ENCODE data around the gene LRRC55.

Gene LRRC55

GRCh38 chr11:57150454-57150917 is 31.3 kb upstream of the LRRC55 start:
- no peak for TF ChIP-seq CTCF (IDR thresholded peaks at IDR 0.05; ENCODE audit: low read depth, low read length)

GRCh38 chr11:57152134-57152533 is 29.6 kb upstream of the LRRC55 start:
- no peaks in the 10 kb centered on the region for H3K27me3 ChIP-seq
- H3K4me1 ChIP-seq: peaks cover 17% of the 10 kb centered on the region

More at GRCh38 chr11:57150454-57150917, 31.3 kb upstream of the LRRC55 start:
- peaks cover 14% of the 10 kb centered on the region for H3K4me1 ChIP-seq
- no peaks in the 10 kb centered on the region for H3K36me3 ChIP-seq
- no peaks in the 10 kb centered on the region for H3K9me3 ChIP-seq
- H3K4me3 ChIP-seq (ENCODE audit: low read depth, low read length): no peak overlapping the region
- H3K27me3 ChIP-seq: no peaks in the 10 kb centered on the region
- DNase-seq: no peak

GRCh38 chr11:57153448-57153847 is 28.3 kb upstream of the LRRC55 start:
- H3K4me1 ChIP-seq: peaks cover 17% of the 10 kb centered on the region
- H3K4me3 ChIP-seq (ENCODE audit: low read depth, low read length): no peak overlapping the region
- TF ChIP-seq CTCF (IDR thresholded peaks at IDR 0.05; ENCODE audit: low read depth, low read length): no peak
- no peaks in the 10 kb centered on the region for H3K9me3 ChIP-seq
- DNase-seq: no peak
- no peaks in the 10 kb centered on the region for H3K27me3 ChIP-seq
- no peaks in the 10 kb centered on the region for H3K36me3 ChIP-seq

More at GRCh38 chr11:57152134-57152533, 29.6 kb upstream of the LRRC55 start:
- H3K4me3 ChIP-seq (ENCODE audit: low read depth, low read length): no peak overlapping the region
- H3K36me3 ChIP-seq: no peaks in the 10 kb centered on the region
- no peaks in the 10 kb centered on the region for H3K9me3 ChIP-seq
- no peak for DNase-seq
- TF ChIP-seq CTCF (IDR thresholded peaks at IDR 0.05; ENCODE audit: low read depth, low read length): no peak

- Histone ChIP-seq H3K4me3 (ENCODE audit: low read depth, low read length) (no peak overlapping the region), H3K36me3 (no peaks in the 10 kb centered on the region), H3K4me1 (peaks cover 17% of the 10 kb centered on the region), H3K9me3 (no peaks in the 10 kb centered on the region), H3K27me3 (no peaks in the 10 kb centered on the region)
- no peak for TF ChIP-seq CTCF (IDR thresholded peaks at IDR 0.05; ENCODE audit: low read depth, low read length)
- no peak for DNase-seq
These were observed 27.0 kb upstream of the LRRC55 start for GRCh38 chr11:57154739-57155138.

GRCh38 chr11:57155400-57155799 is 26.4 kb upstream of the LRRC55 start:
- Histone ChIP-seq H3K4me3 (ENCODE audit: low read depth, low read length) (no peak overlapping the region), H3K27me3 (no peaks in the 10 kb centered on the region), H3K36me3 (no peaks in the 10 kb centered on the region), H3K9me3 (no peaks in the 10 kb centered on the region), H3K4me1 (peaks cover 13% of the 10 kb centered on the region)
- no peak for DNase-seq
- no peak for TF ChIP-seq CTCF (IDR thresholded peaks at IDR 0.05; ENCODE audit: low read depth, low read length)

GRCh38 chr11:57155838-57156607 is 25.7 kb upstream of the LRRC55 start:
- H3K9me3 ChIP-seq: no peaks in the 10 kb centered on the region
- no peak for TF ChIP-seq CTCF (IDR thresholded peaks at IDR 0.05; ENCODE audit: low read depth, low read length)

More at GRCh38 chr11:57155838-57156607, 25.7 kb upstream of the LRRC55 start:
- no peaks in the 10 kb centered on the region for H3K27me3 ChIP-seq
- DNase-seq: peak; percentile 59
- H3K36me3 ChIP-seq: no peaks in the 10 kb centered on the region
- H3K4me3 ChIP-seq (ENCODE audit: low read depth, low read length): no peak overlapping the region
- peaks cover 7% of the 10 kb centered on the region for H3K4me1 ChIP-seq
